DND-41 (cell line): ENCODE measurements around the gene CELSR3.

Experiments used
- CTCF ChIP-seq: IDR thresholded peaks from 2 replicates; pipeline ENCODE4 v1.5.1; 2012; ENCODE audit warnings: borderline replicate concordance, low read length, moderate library complexity, mild to moderate bottlenecking; ENCODE audit not compliant: poor library complexity, severe bottlenecking; ENCODE audit errors: extremely low read depth
- EZH2 ChIP-seq: IDR thresholded peaks from 3 replicates; pipeline ENCODE4 v1.6.1; 2012; ENCODE audit warnings: borderline replicate concordance, low read depth, mild to moderate bottlenecking, moderate library complexity, low read length, inconsistent platforms; ENCODE audit not compliant: severe bottlenecking

GRCh38 chr3:48684054-48684349, 21.3 kb upstream of the CELSR3 start:
- TF ChIP-seq CTCF (no peak), EZH2 (no peak)
